Uterus (tissue), 4 donors: ENCODE results near the gene ARL3. TPM values are rescaled to one million over a fixed set of nuclear protein-coding genes. Genes with fewer than 3 reads are reported as not detected.

ENCODE experiments used
- DNase-seq, 2 donors: peaks; one replicate each; pipeline ENCODE4 v3.0.0-alpha.2; 2019 to 2020
- H3K27ac ChIP-seq, 2 donors: fragments of 200-600 bp; sonication (generic); 1 replicate in 1 of 2; 2 replicates in 1 of 2; pipeline ENCODE4 v1.5.1; 2016 to 2018
- H3K27me3 ChIP-seq, 2 donors: fragments of 200-600 bp; sonication (generic); one replicate each; pipeline ENCODE4 v1.5.1; 2018 to 2019; ENCODE audit warnings: control low read depth in 1 of 2
- H3K36me3 ChIP-seq, 2 donors: fragments of 200-600 bp; sonication (generic); one replicate each; pipeline ENCODE4 v1.5.1; 2019; ENCODE audit warnings: control low read depth in 1 of 2
- H3K4me1 ChIP-seq, 2 donors: fragments of 200-600 bp; sonication (generic); one replicate each; pipeline ENCODE4 v1.5.1; 2018 to 2019; ENCODE audit warnings: control low read depth in 1 of 2
- H3K4me3 ChIP-seq, 2 donors: fragments of 200-600 bp; sonication (generic); 1 replicate in 1 of 2; 2 replicates in 1 of 2; pipeline ENCODE4 v1.5.1; 2018 to 2019; ENCODE audit warnings: mild to moderate bottlenecking in 1 of 2
- H3K9me3 ChIP-seq, 2 donors: fragments of 200-600 bp; sonication (generic); one replicate each; pipeline ENCODE4 v1.5.1; 2019; ENCODE audit warnings: control low read depth in 1 of 2
- POLR2A ChIP-seq, 2 donors: fragments of 450-650 bp; IDR thresholded peaks; one replicate each; pipeline ENCODE4 v1.6.1; 2016; ENCODE audit warnings: antibody characterized with exemption in 2 of 2, mild to moderate bottlenecking in 1 of 2, moderate library complexity in 1 of 2
- intact Hi-C: fragments of 100-400 bp; cut with DNase I; formaldehyde crosslinking; loops from one replicate; pipeline ENCODE4 v1.15.1; 2023; ENCODE audit warnings: low total_unique reads
- total RNA-seq, 4 donors: library from RNA; depleted of rRNA in 3 of 4; stranded (reverse); fragments of >200 nt in 3 of 4; gene quantifications; one replicate each; pipeline versions ENCODE4 v1.1.0 to v1.2.4, GENCODE V29; 2014 to 2023
- TF ChIP-seq, protein P1 (sequence below), 4 experiments: fragments of 200-600 bp in 2 of 4; fragments of 450-650 bp in 2 of 4; sonication (generic) in 2 of 4; IDR thresholded peaks; one replicate each; pipeline ENCODE4 v1.5.1; 2016 to 2019; ENCODE audit warnings: antibody characterized with exemption in 4 of 4, mild to moderate bottlenecking in 2 of 4, moderate library complexity in 1 of 4
- donor health status: DM: yes; HTN: yes; CAD: no.

Gene ARL3
- total RNA-seq, 4 donors from 2014 or later = 7.1 to 19.9 (median 11.0) TPM

GRCh38 chr10:102630663-102631062, 83.5 kb downstream of the ARL3 start:
- Histone ChIP-seq H3K4me3 (no peak overlapping the region), H3K27me3 (no peaks in the 10 kb centered on the region), H3K9me3 (no peaks in the 10 kb centered on the region), H3K36me3 (no peaks in the 10 kb centered on the region), H3K4me1 (peaks cover 19 to 31% of the 10 kb centered on the region in 2 donors), H3K27ac (no peak overlapping the region)
- intact Hi-C loops = no loop called here
- no peak for DNase-seq
- TF ChIP-seq, protein P1, sequence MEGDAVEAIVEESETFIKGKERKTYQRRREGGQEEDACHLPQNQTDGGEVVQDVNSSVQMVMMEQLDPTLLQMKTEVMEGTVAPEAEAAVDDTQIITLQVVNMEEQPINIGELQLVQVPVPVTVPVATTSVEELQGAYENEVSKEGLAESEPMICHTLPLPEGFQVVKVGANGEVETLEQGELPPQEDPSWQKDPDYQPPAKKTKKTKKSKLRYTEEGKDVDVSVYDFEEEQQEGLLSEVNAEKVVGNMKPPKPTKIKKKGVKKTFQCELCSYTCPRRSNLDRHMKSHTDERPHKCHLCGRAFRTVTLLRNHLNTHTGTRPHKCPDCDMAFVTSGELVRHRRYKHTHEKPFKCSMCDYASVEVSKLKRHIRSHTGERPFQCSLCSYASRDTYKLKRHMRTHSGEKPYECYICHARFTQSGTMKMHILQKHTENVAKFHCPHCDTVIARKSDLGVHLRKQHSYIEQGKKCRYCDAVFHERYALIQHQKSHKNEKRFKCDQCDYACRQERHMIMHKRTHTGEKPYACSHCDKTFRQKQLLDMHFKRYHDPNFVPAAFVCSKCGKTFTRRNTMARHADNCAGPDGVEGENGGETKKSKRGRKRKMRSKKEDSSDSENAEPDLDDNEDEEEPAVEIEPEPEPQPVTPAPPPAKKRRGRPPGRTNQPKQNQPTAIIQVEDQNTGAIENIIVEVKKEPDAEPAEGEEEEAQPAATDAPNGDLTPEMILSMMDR (IDR thresholded peaks at IDR 0.05) = no peak
- no peak for TF ChIP-seq POLR2A (IDR thresholded peaks at IDR 0.05)

- H3K4me3 ChIP-seq = no peak overlapping the region
- TF ChIP-seq POLR2A (IDR thresholded peaks at IDR 0.05) = no peak
- TF ChIP-seq, protein P1 (IDR thresholded peaks at IDR 0.05) = no peak
- peak overlapping the region; percentile 91 to 93 for H3K27ac ChIP-seq
- H3K9me3 ChIP-seq = no peaks in the 10 kb centered on the region
- intact Hi-C loops = no loop called here
- DNase-seq = no peak
- H3K4me1 ChIP-seq = peaks cover 19 to 31% of the 10 kb centered on the region in 2 donors
- H3K27me3 ChIP-seq = no peaks in the 10 kb centered on the region
- H3K36me3 ChIP-seq = no peaks in the 10 kb centered on the region
These were observed 84.3 kb downstream of the ARL3 start for GRCh38 chr10:102629661-102630614.

DNA sequence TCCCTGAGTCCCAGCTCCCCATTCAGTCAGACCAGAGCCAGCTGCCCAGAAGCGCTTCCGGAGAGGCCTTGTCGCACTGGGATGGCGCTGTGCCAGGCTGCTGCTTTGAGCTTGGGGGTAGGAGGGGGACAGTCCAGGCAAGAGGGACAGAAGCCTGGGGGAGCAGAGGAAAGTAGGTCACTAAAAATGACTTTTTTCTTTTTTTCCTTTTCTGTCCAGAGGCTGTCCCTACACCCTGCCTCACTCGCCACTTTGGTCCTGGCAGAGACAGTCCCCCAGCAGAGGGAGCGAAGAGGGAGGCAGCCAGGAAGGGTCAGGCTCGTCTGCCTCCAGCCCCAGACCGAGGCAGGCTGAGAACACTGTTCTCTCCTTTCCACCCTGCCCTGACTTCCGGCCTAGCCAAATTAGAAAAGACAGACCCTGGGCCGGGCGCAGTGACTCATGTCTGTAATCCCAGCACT, 85.7 kb downstream of the ARL3 start:
- intact Hi-C loops = no loop called here
- Histone ChIP-seq H3K9me3 (no peaks in the 10 kb centered on the region), H3K27ac (peak overlapping the region; percentile 91 to 93), H3K4me3 (no peak overlapping the region), H3K27me3 (no peaks in the 10 kb centered on the region), H3K4me1 (peaks cover 19 to 30% of the 10 kb centered on the region in 2 donors), H3K36me3 (no peaks in the 10 kb centered on the region)
- peak; percentile 53 to 63 for DNase-seq
- no peak for TF ChIP-seq POLR2A (IDR thresholded peaks at IDR 0.05)
- TF ChIP-seq, protein P1 (IDR thresholded peaks at IDR 0.05) = no peak

DNA sequence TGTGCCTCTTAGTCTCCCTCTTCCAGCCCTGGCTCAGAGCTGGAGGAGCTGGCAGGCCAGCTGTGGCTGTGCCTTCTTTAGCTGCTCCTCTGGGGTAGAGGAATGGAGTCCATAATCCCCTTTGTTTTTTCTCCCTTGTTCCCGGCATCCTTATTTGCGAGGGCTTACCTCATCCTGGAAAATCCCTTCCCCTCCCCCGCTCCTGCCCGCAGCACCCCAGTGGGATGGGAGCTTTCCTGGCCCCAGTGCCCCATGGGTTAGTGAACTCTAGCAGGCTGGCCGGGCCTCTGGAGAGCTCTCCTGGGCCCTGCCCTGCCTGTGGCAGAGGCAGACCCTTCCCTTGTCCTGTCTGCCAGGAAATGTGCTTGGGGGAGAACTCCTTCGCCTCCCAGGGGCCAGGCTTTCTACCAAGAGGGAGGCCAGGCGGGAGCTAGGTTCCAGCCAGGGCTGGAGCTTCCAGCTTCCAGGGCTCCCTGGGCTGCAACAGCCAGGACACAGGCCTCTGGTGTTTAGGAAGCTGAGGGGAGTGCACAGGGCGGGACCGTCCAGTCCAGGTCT, 86.4 kb downstream of the ARL3 start:
- peak overlapping the region; percentile 91 to 93 for H3K27ac ChIP-seq
- TF ChIP-seq POLR2A (IDR thresholded peaks at IDR 0.05) = no peak
- TF ChIP-seq, protein P1 (IDR thresholded peaks at IDR 0.05) = no peak
- no peaks in the 10 kb centered on the region for H3K36me3 ChIP-seq
- peaks cover 17 to 24% of the 10 kb centered on the region in 2 donors for H3K4me1 ChIP-seq
- intact Hi-C loops = no loop called here
- H3K4me3 ChIP-seq = no peak overlapping the region
- no peaks in the 10 kb centered on the region for H3K27me3 ChIP-seq
- DNase-seq = peak; percentile 74 to 80
- no peaks in the 10 kb centered on the region for H3K9me3 ChIP-seq

DNA sequence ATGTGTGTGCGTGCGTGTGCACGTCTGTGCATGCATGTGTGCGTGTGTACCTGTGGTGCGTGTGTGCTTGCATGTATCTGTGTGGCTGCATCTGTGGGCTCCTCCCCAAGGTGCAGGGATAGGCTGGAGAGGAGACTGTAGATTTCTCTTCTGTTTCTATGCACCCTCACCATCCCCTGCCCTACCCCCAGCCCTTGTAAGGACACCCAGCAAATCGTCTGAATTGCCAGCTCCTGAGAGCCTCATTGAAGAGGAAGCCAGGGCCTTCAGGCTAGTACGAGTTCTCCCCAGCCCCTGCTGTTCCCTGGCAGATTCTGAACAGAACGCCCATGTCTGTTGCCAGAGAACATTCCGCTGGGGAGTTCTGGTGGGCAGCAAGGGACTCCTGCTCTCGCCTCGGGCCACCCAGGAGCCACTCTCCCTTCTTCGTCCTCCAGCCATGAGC, 86.9 kb downstream of the ARL3 start:
- Histone ChIP-seq H3K27me3 (no peaks in the 10 kb centered on the region), H3K4me1 (peaks cover 13 to 19% of the 10 kb centered on the region in 2 donors), H3K4me3 (no peak overlapping the region), H3K36me3 (no peaks in the 10 kb centered on the region), H3K9me3 (no peaks in the 10 kb centered on the region), H3K27ac (peak overlapping the region; percentile 91 to 93)
- no peak for TF ChIP-seq POLR2A (IDR thresholded peaks at IDR 0.05)
- TF ChIP-seq, protein P1 (IDR thresholded peaks at IDR 0.05) = no peak
- DNase-seq = no peak
- intact Hi-C loops = no loop called here
